HCT116 (cell line): ENCODE results near the gene SEPTIN11. TPM values are rescaled to one million over a fixed set of nuclear protein-coding genes. Genes with fewer than 3 reads are reported as not detected.

ENCODE experiments used
- ATAC-seq: fragments of 200-7000 bp; cut with Tn5 transposase; 2 replicates; pipeline ENCODE4 v1.9.1; 2020; ENCODE audit warnings: mild to moderate bottlenecking, moderate library complexity
- BruUV-seq: library from RNA; stranded (reverse); fragments of 400-500 nt; replicated peaks from 2 replicates; lab custom pipeline; 2021; lab: Mats Ljungman, UMichigan
- CTCF ChIA-PET: fragments of 300-600 bp; sonication (Branson Sonifier 250); formaldehyde crosslinking; loops from one replicate; lab custom pipeline; 2021; ENCODE audit warnings: antibody characterized with exemption; lab: Charles Lee
- POLR2A ChIA-PET: fragments of 300-600, 350-600 bp; sonication (Branson Sonifier 250); formaldehyde crosslinking; loops from one replicate; lab custom pipeline; 2021; ENCODE audit warnings: antibody characterized with exemption; lab: Charles Lee
- RAD21 ChIA-PET, 2 experiments: fragments of 300-600 bp; sonication (Branson Sonifier 250); formaldehyde crosslinking; loops; one replicate each; lab custom pipeline; 2023; ENCODE audit warnings: low total read pairs in 2 of 2; ENCODE audit not compliant: uncharacterized antibody in 2 of 2, unreplicated experiment in 2 of 2, low non-redundant PET in 1 of 2; lab: Charles Lee
- DNase-seq: peaks from one replicate; pipeline ENCODE4 v3.0.0-alpha.2; 2010; ENCODE audit warnings: low read depth, low spot score
- H2AFZ ChIP-seq: fragments of 200-600 bp; shearing (Covaris generic), sonication (generic); 2 replicates; pipeline ENCODE4 v1.6.1; 2017; ENCODE audit warnings: low read depth, mixed run types, mixed read lengths, antibody characterized with exemption, low read length; ENCODE audit not compliant: poor library complexity, severe bottlenecking
- H3K27ac ChIP-seq: 2 replicates; pipeline ENCODE4 v1.5.1; 2012; ENCODE audit warnings: low read depth, low read length
- H3K27me3 ChIP-seq: fragments of 200-600 bp; sonication (generic); 2 replicates; pipeline ENCODE4 v1.6.1; 2016; ENCODE audit warnings: mixed run types, low read length, mixed read lengths; ENCODE audit not compliant: insufficient read depth
- H3K36me3 ChIP-seq, 2 experiments: fragments of 200-500 bp in 1 of 2; fragments of 200-600 bp in 1 of 2; sonication (Bioruptor generic) in 1 of 2; sonication (generic) in 1 of 2; 2 replicates each; pipeline versions ENCODE4 v1.5.1 to v1.6.1; 2014 to 2016; ENCODE audit warnings: low read length in 2 of 2, inconsistent platforms in 1 of 2, mixed read lengths in 1 of 2, mixed run types in 1 of 2; ENCODE audit not compliant: insufficient read depth in 2 of 2, control insufficient read depth in 1 of 2
- H3K4me1 ChIP-seq, 2 experiments: fragments of 200-600 bp in 1 of 2; sonication (generic) in 1 of 2; 2 replicates each; pipeline versions ENCODE4 v1.5.1 to v1.6.1; 2012 to 2017; ENCODE audit warnings: low read length in 2 of 2, inconsistent platforms in 1 of 2, mild to moderate bottlenecking in 1 of 2, mixed read lengths in 1 of 2, mixed run types in 1 of 2, moderate library complexity in 1 of 2; ENCODE audit not compliant: insufficient read depth in 2 of 2, control insufficient read depth in 1 of 2
- H3K4me2 ChIP-seq: fragments of 200-600 bp; sonication (generic); 2 replicates; pipeline ENCODE4 v1.6.1; 2017; ENCODE audit warnings: mixed run types, low read length, mixed read lengths
- H3K4me3 ChIP-seq, 2 experiments: fragments of 200-600 bp in 1 of 2; sonication (generic) in 1 of 2; replicated peaks in 1 of 2; 2 replicates each; pipeline ENCODE4 v1.5.1; 2011 to 2016; ENCODE audit warnings: low read length in 2 of 2, control low read depth in 1 of 2, low read depth in 1 of 2, mild to moderate bottlenecking in 1 of 2, mixed read lengths in 1 of 2, mixed run types in 1 of 2
- H3K79me2 ChIP-seq: fragments of 200-600 bp; sonication (generic); 2 replicates; pipeline ENCODE4 v1.6.1; 2017; ENCODE audit warnings: mild to moderate bottlenecking, mixed run types, low read length, moderate library complexity, mixed read lengths; ENCODE audit not compliant: insufficient read depth
- H3K9ac ChIP-seq: fragments of 200-600 bp; sonication (generic); 2 replicates; pipeline ENCODE4 v1.6.1; 2016; ENCODE audit warnings: low read length, mixed read lengths
- H3K9me2 ChIP-seq: fragments of 200-600 bp; sonication (generic), shearing (Covaris generic); 2 replicates; pipeline ENCODE4 v1.6.1; 2017; ENCODE audit warnings: mixed run types, mild to moderate bottlenecking, moderate library complexity; ENCODE audit not compliant: insufficient read depth
- H3K9me3 ChIP-seq, 2 experiments: fragments of 200-500 bp in 1 of 2; fragments of 200-600 bp in 1 of 2; sonication (Bioruptor generic) in 1 of 2; sonication (generic) in 1 of 2; 2 replicates each; pipeline ENCODE4 v1.6.1; 2014 to 2017; ENCODE audit warnings: low read length in 2 of 2, mixed read lengths in 2 of 2, inconsistent platforms in 1 of 2, low read depth in 1 of 2, mild to moderate bottlenecking in 1 of 2, mixed run types in 1 of 2, moderate library complexity in 1 of 2; ENCODE audit not compliant: control insufficient read depth in 1 of 2, insufficient read depth in 1 of 2
- H4K20me1 ChIP-seq: fragments of 200-600 bp; sonication (generic), shearing (Covaris generic); 2 replicates; pipeline ENCODE4 v1.6.1; 2017; ENCODE audit warnings: mixed run types, mild to moderate bottlenecking, moderate library complexity; ENCODE audit not compliant: insufficient read depth
- CBX3 ChIP-seq: IDR thresholded peaks from 2 replicates; pipeline ENCODE4 v1.6.1; 2012; ENCODE audit warnings: low read depth
- CEBPB ChIP-seq: IDR thresholded peaks from 2 replicates; pipeline ENCODE4 v1.6.1; 2012; ENCODE audit warnings: low read depth
- EGR1 ChIP-seq: IDR thresholded peaks from 2 replicates; pipeline ENCODE4 v1.6.1; 2012; ENCODE audit warnings: low read depth
- ELF1 ChIP-seq: IDR thresholded peaks from 2 replicates; pipeline ENCODE4 v1.6.1; 2012; ENCODE audit warnings: low read depth, borderline replicate concordance
- EZH2phosphoT487 ChIP-seq: fragments of 200-600 bp; IDR thresholded peaks from 2 replicates; pipeline ENCODE4 v1.6.1; 2018; ENCODE audit warnings: antibody characterized with exemption, borderline replicate concordance
- JUND ChIP-seq: IDR thresholded peaks from 2 replicates; pipeline ENCODE4 v1.6.1; 2012
- POLR2A ChIP-seq: IDR thresholded peaks from 2 replicates; pipeline ENCODE4 v1.7.0; 2011; ENCODE audit warnings: borderline replicate concordance; ENCODE audit not compliant: insufficient read depth, insufficient read length; ENCODE audit errors: extremely low read depth
- POLR2AphosphoS5 ChIP-seq: IDR thresholded peaks from 2 replicates; pipeline ENCODE4 v1.6.1; 2011; ENCODE audit warnings: mild to moderate bottlenecking, low read depth, low read length, moderate library complexity
- RAD21 ChIP-seq: IDR thresholded peaks from 2 replicates; pipeline ENCODE4 v1.6.1; 2012; ENCODE audit warnings: low read depth, mild to moderate bottlenecking
- SIN3A ChIP-seq: IDR thresholded peaks from 2 replicates; pipeline ENCODE4 v1.6.1; 2012; ENCODE audit warnings: low read depth
- SRF ChIP-seq: IDR thresholded peaks from 2 replicates; pipeline ENCODE4 v1.6.1; 2012; ENCODE audit warnings: low read depth
- TCF7L2 ChIP-seq: IDR thresholded peaks from 2 replicates; pipeline ENCODE4 v1.7.0; 2011; ENCODE audit warnings: borderline replicate concordance, inconsistent platforms; ENCODE audit not compliant: insufficient read depth, insufficient read length; ENCODE audit errors: extremely low read depth
- YY1 ChIP-seq: IDR thresholded peaks from 2 replicates; pipeline ENCODE4 v1.6.1; 2011; ENCODE audit warnings: low read length, low read depth, moderate library complexity, mild to moderate bottlenecking; ENCODE audit not compliant: insufficient replicate concordance; ENCODE audit errors: extremely low read depth
- ZFX ChIP-seq: fragments of 450-650 bp; IDR thresholded peaks from 2 replicates; pipeline ENCODE4 v1.6.1; 2017
- ZNF274 ChIP-seq: fragments of 200-500 bp; sonication (Bioruptor generic); IDR thresholded peaks from 2 replicates; pipeline ENCODE4 v1.6.1; 2014; ENCODE audit warnings: mild to moderate bottlenecking, low read depth, low read length, inconsistent platforms
- intact Hi-C: fragments of 100-400 bp; cut with micrococcal nuclease; formaldehyde crosslinking; loops from 2 replicates; pipeline ENCODE4 v1.10.0; 2022
- total RNA-seq: library from RNA; stranded (reverse); gene quantifications from one replicate; pipeline ENCODE4 v1.2.1, GENCODE V29; 2021; ENCODE audit not compliant: unreplicated experiment
- TF ChIP-seq, protein P1 (sequence below), 3 experiments: fragments of 200-600 bp in 1 of 3; sonication (generic) in 1 of 3; IDR thresholded peaks in 2 of 3; conservative IDR thresholded peaks in 1 of 3; 2 replicates each; pipeline ENCODE4 v1.5.1; 2012 to 2017; ENCODE audit warnings: low read depth in 2 of 3, low read length in 2 of 3, antibody characterized with exemption in 1 of 3, borderline replicate concordance in 1 of 3, control low read depth in 1 of 3, mild to moderate bottlenecking in 1 of 3, mixed read lengths in 1 of 3, mixed run types in 1 of 3, moderate library complexity in 1 of 3; ENCODE audit not compliant: insufficient read depth in 1 of 3
- TF ChIP-seq, protein P2 (sequence below): IDR thresholded peaks from 2 replicates; pipeline ENCODE4 v1.6.1; 2012
- TF ChIP-seq, protein P3 (sequence below): IDR thresholded peaks from 2 replicates; pipeline ENCODE4 v1.6.1; 2012
- TF ChIP-seq, protein P4 (sequence below): IDR thresholded peaks from 2 replicates; pipeline ENCODE4 v1.6.1; 2011; ENCODE audit warnings: mild to moderate bottlenecking, low read length, moderate library complexity; ENCODE audit not compliant: insufficient replicate concordance; ENCODE audit errors: extremely low read depth

Gene SEPTIN11
- total RNA-seq, 1 experiment from 2014 or later = 94.4 TPM

DNA sequence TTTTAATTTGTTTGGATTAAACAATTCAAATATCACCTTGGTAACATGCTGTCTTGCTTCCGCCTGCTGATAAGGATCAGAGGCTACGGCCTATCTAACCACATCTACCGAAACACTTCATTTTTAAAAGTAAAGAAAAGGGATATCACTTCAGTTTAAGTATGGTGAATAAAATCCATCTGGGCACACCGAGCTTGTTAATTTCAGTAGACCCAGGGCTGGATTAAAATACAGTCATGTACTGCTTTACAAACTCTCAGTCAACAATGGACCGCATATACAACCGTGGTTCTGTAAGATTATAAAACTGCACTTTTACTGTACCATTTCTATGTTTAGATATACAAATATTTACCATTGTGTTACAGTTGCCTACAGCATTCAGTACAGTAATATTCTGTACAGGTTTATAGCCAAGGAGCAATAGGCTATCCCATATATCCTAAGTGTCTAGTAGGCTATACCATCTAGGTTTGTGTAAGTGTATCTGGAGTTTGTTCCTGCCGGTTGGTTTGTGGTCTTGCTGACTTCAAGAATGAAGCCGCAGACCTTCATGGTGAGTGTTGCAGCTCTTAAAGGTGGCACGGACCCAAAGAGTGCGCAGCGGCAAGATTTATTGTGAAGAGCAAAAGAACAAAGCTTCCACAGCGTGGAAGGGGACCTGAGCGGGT, 40.0 kb downstream of the SEPTIN11 start (continued):
- no peak for TF ChIP-seq POLR2AphosphoS5
- TF ChIP-seq POLR2A = no peak
- no peak for TF ChIP-seq SRF
- TF ChIP-seq, protein P1, sequence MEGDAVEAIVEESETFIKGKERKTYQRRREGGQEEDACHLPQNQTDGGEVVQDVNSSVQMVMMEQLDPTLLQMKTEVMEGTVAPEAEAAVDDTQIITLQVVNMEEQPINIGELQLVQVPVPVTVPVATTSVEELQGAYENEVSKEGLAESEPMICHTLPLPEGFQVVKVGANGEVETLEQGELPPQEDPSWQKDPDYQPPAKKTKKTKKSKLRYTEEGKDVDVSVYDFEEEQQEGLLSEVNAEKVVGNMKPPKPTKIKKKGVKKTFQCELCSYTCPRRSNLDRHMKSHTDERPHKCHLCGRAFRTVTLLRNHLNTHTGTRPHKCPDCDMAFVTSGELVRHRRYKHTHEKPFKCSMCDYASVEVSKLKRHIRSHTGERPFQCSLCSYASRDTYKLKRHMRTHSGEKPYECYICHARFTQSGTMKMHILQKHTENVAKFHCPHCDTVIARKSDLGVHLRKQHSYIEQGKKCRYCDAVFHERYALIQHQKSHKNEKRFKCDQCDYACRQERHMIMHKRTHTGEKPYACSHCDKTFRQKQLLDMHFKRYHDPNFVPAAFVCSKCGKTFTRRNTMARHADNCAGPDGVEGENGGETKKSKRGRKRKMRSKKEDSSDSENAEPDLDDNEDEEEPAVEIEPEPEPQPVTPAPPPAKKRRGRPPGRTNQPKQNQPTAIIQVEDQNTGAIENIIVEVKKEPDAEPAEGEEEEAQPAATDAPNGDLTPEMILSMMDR (IDR thresholded peaks at IDR 0.05 in 2 of 3, conservative IDR thresholded peaks at IDR 0.05 in 1 of 3; ENCODE audit: borderline replicate concordance in 1 of 3, insufficient read depth in 1 of 3, low read depth in 2 of 3, low read length in 2 of 3) = no peak
- no peak for TF ChIP-seq EGR1
- no peak for TF ChIP-seq YY1
- TF ChIP-seq RAD21 = no peak
- no peak for TF ChIP-seq ZNF274
- TF ChIP-seq, protein P2, sequence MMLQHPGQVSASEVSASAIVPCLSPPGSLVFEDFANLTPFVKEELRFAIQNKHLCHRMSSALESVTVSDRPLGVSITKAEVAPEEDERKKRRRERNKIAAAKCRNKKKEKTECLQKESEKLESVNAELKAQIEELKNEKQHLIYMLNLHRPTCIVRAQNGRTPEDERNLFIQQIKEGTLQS = no peak
- TF ChIP-seq CBX3 = no peak

DNA sequence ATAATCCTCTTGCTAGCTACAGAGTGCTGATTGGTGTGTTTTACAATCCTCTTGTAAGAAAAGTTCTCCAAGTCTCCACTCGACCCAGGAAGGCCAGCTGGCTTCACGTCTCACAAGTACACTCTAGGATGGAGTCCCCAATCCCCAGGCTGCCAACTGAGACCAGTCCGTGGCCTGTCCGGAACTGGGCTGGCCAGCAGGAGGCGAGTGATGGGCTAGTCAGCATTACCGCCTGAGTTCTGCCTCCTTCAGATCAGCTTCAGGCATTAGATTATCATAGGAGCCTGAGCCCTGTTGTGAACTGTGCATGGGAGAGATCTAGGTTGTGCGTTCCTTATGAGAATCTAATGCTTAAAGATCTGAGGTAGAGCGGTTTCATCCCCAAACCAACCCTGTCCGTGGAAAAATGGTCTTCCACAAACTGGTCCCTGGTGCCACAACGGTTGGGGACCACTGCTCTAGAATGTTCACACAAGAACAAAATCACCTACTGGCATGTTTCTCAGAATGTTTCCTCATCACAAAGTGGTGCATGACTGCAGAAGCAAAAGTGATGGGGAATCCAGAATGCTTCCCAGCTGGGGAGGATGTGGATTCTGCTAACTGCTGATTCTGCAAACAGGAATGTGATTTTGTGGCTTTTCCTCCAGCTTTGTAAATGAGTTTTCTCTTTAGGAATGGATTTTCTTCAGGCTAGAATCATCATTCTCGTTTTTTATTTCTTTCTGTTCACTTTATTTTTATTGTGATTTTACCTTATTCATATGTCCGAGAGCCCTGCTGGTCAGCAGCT, 40.9 kb downstream of the SEPTIN11 start:
- no peak overlapping the region for H3K4me3 ChIP-seq
- no peak overlapping the region for H3K9ac ChIP-seq
- CTCF ChIA-PET = no interaction called here
- no peak overlapping the region for H2AFZ ChIP-seq
- ATAC-seq = no peak
- peaks cover 43% of the 10 kb centered on the region for H3K79me2 ChIP-seq
- POLR2A ChIA-PET = no interaction called here
- DNase-seq = no peak
- H3K4me1 ChIP-seq = no peaks in the 10 kb centered on the region
- H3K27me3 ChIP-seq = no peaks in the 10 kb centered on the region
- intact Hi-C loops = no loop called here
- H3K36me3 ChIP-seq = no peaks in the 10 kb centered on the region
- BruUV-seq = no TSS peak
- no peak overlapping the region for H3K4me2 ChIP-seq
- H3K9me3 ChIP-seq = no peaks in the 10 kb centered on the region
- RAD21 ChIA-PET = no interaction called here
- no peaks in the 10 kb centered on the region for H3K9me2 ChIP-seq
- no peaks in the 10 kb centered on the region for H4K20me1 ChIP-seq
- no peak overlapping the region for H3K27ac ChIP-seq
- TF ChIP-seq POLR2A = no peak
- TF ChIP-seq, protein P3, sequence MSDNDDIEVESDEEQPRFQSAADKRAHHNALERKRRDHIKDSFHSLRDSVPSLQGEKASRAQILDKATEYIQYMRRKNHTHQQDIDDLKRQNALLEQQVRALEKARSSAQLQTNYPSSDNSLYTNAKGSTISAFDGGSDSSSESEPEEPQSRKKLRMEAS = no peak
- no peak for TF ChIP-seq JUND
- TF ChIP-seq, protein P4, sequence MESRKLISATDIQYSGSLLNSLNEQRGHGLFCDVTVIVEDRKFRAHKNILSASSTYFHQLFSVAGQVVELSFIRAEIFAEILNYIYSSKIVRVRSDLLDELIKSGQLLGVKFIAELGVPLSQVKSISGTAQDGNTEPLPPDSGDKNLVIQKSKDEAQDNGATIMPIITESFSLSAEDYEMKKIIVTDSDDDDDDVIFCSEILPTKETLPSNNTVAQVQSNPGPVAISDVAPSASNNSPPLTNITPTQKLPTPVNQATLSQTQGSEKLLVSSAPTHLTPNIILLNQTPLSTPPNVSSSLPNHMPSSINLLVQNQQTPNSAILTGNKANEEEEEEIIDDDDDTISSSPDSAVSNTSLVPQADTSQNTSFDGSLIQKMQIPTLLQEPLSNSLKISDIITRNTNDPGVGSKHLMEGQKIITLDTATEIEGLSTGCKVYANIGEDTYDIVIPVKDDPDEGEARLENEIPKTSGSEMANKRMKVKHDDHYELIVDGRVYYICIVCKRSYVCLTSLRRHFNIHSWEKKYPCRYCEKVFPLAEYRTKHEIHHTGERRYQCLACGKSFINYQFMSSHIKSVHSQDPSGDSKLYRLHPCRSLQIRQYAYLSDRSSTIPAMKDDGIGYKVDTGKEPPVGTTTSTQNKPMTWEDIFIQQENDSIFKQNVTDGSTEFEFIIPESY = no peak
- TF ChIP-seq EGR1 = no peak
- TF ChIP-seq RAD21 = no peak
- TF ChIP-seq ELF1 = no peak
- no peak for TF ChIP-seq CBX3
- no peak for TF ChIP-seq CEBPB
- no peak for TF ChIP-seq SIN3A
- no peak for TF ChIP-seq ZFX
- no peak for TF ChIP-seq ZNF274
- TF ChIP-seq SRF = no peak
- no peak for TF ChIP-seq POLR2AphosphoS5
- TF ChIP-seq, protein P2 = no peak
- TF ChIP-seq TCF7L2 = no peak
- TF ChIP-seq EZH2phosphoT487 = no peak
